NT2/D1 (cell line): ENCODE data around the gene TNRC6C.

Experiments used
- DNase-seq: peaks from one replicate; pipeline ENCODE4 v3.0.0-alpha.2; 2011; ENCODE audit warnings: low read depth, low spot score
- H3K27me3 ChIP-seq: 2 replicates; pipeline ENCODE4 v1.6.0; 2011; ENCODE audit warnings: mild to moderate bottlenecking; ENCODE audit not compliant: insufficient read length, insufficient read depth
- H3K36me3 ChIP-seq: 2 replicates; pipeline ENCODE4 v1.6.1; 2011; ENCODE audit warnings: mild to moderate bottlenecking, low read length, mixed read lengths; ENCODE audit not compliant: insufficient read depth, insufficient read length
- H3K4me1 ChIP-seq: 2 replicates; pipeline ENCODE4 v1.5.1; 2011; ENCODE audit not compliant: insufficient read depth, insufficient read length
- H3K4me3 ChIP-seq: 2 replicates; pipeline ENCODE4 v1.5.1; 2011; ENCODE audit warnings: low read depth; ENCODE audit not compliant: insufficient read length
- H3K9ac ChIP-seq: 2 replicates; pipeline ENCODE4 v1.6.0; 2011; ENCODE audit warnings: low read depth; ENCODE audit not compliant: insufficient read length
- H3K9me3 ChIP-seq: 2 replicates; pipeline ENCODE4 v1.5.1; 2011; ENCODE audit warnings: mild to moderate bottlenecking, low read length; ENCODE audit not compliant: insufficient read depth
- SUZ12 ChIP-seq: IDR thresholded peaks from 2 replicates; pipeline ENCODE4 v1.6.1; 2011; ENCODE audit not compliant: insufficient read length, insufficient read depth; ENCODE audit errors: extremely low read depth
- YY1 ChIP-seq: IDR thresholded peaks from 2 replicates; pipeline ENCODE4 v1.6.1; 2011; ENCODE audit not compliant: insufficient read length, insufficient read depth
- ZNF274 ChIP-seq: IDR thresholded peaks from 2 replicates; pipeline ENCODE4 v1.6.1; 2011; ENCODE audit warnings: mild to moderate bottlenecking, low read depth, low read length

Gene TNRC6C

DNA sequence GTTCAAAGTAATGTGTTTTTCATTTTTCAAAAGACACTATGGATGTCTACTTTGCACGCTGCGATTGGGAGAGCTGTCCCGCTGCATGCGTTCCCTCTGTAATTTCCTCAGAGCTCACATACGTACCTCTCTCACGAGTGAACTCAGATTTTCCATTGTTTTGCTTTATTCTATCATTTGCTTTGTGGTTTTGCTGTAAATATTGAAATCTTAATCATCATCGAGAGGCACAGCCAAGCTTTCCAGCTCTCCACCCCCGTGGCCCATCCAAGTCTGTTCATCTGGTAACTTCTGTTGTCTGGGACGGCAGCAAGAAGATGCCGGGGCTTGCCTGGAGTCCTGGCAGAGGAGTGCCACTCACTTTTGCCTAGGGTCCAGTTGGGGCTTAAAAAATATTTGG, 149.0 kb downstream of the TNRC6C start:
- Histone ChIP-seq H3K36me3 (peaks cover 66% of the 10 kb centered on the region), H3K4me1 (peaks cover 4% of the 10 kb centered on the region), H3K4me3 (no peak overlapping the region), H3K27me3 (no peaks in the 10 kb centered on the region), H3K9ac (no peak overlapping the region), H3K9me3 (0 out of 2 replicates have a peak, but pooled peaks cover 1% of the 10 kb centered on the region)
- DNase-seq = no peak
- TF ChIP-seq YY1 (no peak), SUZ12 (no peak), ZNF274 (no peak)

DNA sequence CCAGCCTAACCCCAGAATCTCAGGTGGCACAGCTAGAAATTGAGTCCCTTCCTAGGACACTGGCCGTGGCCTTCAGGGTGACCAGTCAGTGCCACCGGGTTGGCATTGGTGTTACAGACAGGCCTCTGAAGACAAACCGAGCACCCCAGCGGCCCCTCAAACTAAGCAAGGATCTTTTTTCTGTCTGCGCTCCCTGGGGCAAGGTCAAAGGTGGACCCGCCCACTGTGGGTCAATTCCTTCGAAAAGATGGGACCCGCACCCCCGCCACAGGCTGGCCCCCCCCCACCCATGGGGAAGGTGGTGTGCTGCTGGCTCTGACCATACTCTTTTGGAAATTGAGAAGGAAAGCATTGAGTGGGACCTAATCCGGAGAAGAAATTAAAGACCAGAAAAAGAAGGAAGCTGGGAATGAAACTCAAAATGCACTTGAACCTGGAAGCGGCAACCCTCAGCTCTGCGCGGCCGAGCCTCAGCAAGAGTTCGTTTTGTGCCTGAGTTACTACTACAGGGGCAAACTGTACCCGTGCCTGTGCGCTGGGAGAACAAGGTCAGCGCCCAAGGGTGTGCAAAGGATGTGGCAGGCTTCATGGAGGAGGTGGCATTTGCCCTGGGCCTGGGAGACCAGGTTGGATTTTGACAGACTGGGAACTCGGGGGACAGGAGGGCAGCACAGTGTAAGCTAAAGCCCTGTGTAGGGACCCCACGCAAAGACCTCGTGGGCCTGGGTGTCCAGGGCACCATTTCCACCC, 149.6 kb downstream of the TNRC6C start:
- no peak for DNase-seq
- Histone ChIP-seq H3K4me3 (no peak overlapping the region), H3K9me3 (no peaks in the 10 kb centered on the region), H3K9ac (no peak overlapping the region), H3K27me3 (no peaks in the 10 kb centered on the region), H3K36me3 (peaks cover 65% of the 10 kb centered on the region), H3K4me1 (peaks cover 7% of the 10 kb centered on the region)
- TF ChIP-seq ZNF274 = no peak
- no peak for TF ChIP-seq SUZ12
- TF ChIP-seq YY1 = no peak

- H3K36me3 ChIP-seq = peaks cover 61% of the 10 kb centered on the region
- H3K4me1 ChIP-seq = peaks cover 7% of the 10 kb centered on the region
- H3K9ac ChIP-seq = no peak overlapping the region
- no peak for TF ChIP-seq SUZ12
- no peak for TF ChIP-seq ZNF274
- TF ChIP-seq YY1 = no peak
- DNase-seq = no peak
- H3K4me3 ChIP-seq = no peak overlapping the region
- no peaks in the 10 kb centered on the region for H3K9me3 ChIP-seq
- H3K27me3 ChIP-seq = no peaks in the 10 kb centered on the region
These were observed 150.4 kb downstream of the TNRC6C start for GRCh38 chr17:78108726-78109488.

DNA sequence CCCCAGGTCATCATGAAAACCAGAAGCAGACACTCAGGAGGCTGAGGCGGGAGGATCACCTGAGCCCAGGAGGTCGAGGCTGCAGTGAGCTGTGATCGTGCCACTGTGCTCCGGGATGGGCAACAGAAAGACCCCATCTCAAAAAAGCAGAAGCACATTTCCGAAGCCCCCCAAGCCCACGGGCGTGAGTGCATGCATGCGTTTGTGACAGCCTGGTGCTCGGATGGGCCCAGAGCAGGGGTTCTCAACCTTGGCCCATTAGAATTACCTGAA, 150.9 kb downstream of the TNRC6C start:
- Histone ChIP-seq H3K27me3 (no peaks in the 10 kb centered on the region), H3K4me3 (no peak overlapping the region), H3K9ac (no peak overlapping the region), H3K36me3 (peaks cover 58% of the 10 kb centered on the region), H3K4me1 (peaks cover 7% of the 10 kb centered on the region), H3K9me3 (no peaks in the 10 kb centered on the region)
- no peak for DNase-seq
- no peak for TF ChIP-seq YY1
- no peak for TF ChIP-seq ZNF274
- no peak for TF ChIP-seq SUZ12

- H3K4me3 ChIP-seq = no peak overlapping the region
- no peak for DNase-seq
- no peak overlapping the region for H3K9ac ChIP-seq
- no peaks in the 10 kb centered on the region for H3K27me3 ChIP-seq
- peaks cover 7% of the 10 kb centered on the region for H3K4me1 ChIP-seq
- H3K36me3 ChIP-seq = peaks cover 63% of the 10 kb centered on the region
- H3K9me3 ChIP-seq = no peaks in the 10 kb centered on the region
- no peak for TF ChIP-seq ZNF274
- TF ChIP-seq YY1 = no peak
- no peak for TF ChIP-seq SUZ12
These were observed 152.0 kb downstream of the TNRC6C start for GRCh38 chr17:78110363-78111015.

- H3K9me3 ChIP-seq = no peaks in the 10 kb centered on the region
- no peak overlapping the region for H3K9ac ChIP-seq
- H3K36me3 ChIP-seq = peaks cover 64% of the 10 kb centered on the region
- peaks cover 7% of the 10 kb centered on the region for H3K4me1 ChIP-seq
- H3K4me3 ChIP-seq = no peak overlapping the region
- TF ChIP-seq SUZ12 (no peak), YY1 (no peak), ZNF274 (no peak)
- no peaks in the 10 kb centered on the region for H3K27me3 ChIP-seq
- no peak for DNase-seq
These were observed 152.7 kb downstream of the TNRC6C start for GRCh38 chr17:78111016-78111726.
